HepG2 (cell line): ENCODE results near the gene FAF2. TPM values are rescaled to one million over a fixed set of nuclear protein-coding genes. Genes with fewer than 3 reads are reported as not detected.

Experiments
- HNRNPLL ChIP-seq: fragments of 200-400 bp; formaldehyde crosslinking; IDR thresholded peaks from 2 replicates; pipeline ENCODE4 v1.6.1; 2017; ENCODE audit warnings: mild to moderate bottlenecking, low read depth, low read length; ENCODE audit not compliant: poor library complexity, severe bottlenecking
- KDM2A ChIP-seq: sonication (generic); formaldehyde crosslinking; IDR thresholded peaks from 2 replicates; pipeline ENCODE4 v1.4.0; 2020; ENCODE audit warnings: low read depth, missing genetic modification reagents, borderline replicate concordance
- KDM3A ChIP-seq: IDR thresholded peaks from 2 replicates; pipeline ENCODE4 v1.6.1; 2018; ENCODE audit warnings: low read depth, missing compliant biosample characterization
- SPEN ChIP-seq: sonication (generic); formaldehyde crosslinking; IDR thresholded peaks from 2 replicates; pipeline ENCODE4 v1.5.1; 2020; ENCODE audit warnings: low read depth, mild to moderate bottlenecking, missing genetic modification reagents
- SUZ12 ChIP-seq: fragments of 150-350 bp; IDR thresholded peaks from 2 replicates; pipeline ENCODE4 v1.6.1; 2014; ENCODE audit warnings: low read depth, low read length
- ZNF20 ChIP-seq: sonication (generic); formaldehyde crosslinking; IDR thresholded peaks from 2 replicates; pipeline ENCODE4 v1.4.0; 2020; ENCODE audit warnings: mild to moderate bottlenecking, moderate library complexity, missing genetic modification reagents
- ZNF230 ChIP-seq: sonication (generic); formaldehyde crosslinking; IDR thresholded peaks from 2 replicates; pipeline ENCODE4 v1.4.0; 2020; ENCODE audit warnings: mild to moderate bottlenecking, missing genetic modification reagents
- ZNF33A ChIP-seq: sonication (generic); formaldehyde crosslinking; IDR thresholded peaks from 2 replicates; pipeline ENCODE4 v1.5.1; 2020; ENCODE audit warnings: missing genetic modification reagents, mild to moderate bottlenecking, moderate library complexity, borderline replicate concordance
- ZNF546 ChIP-seq: sonication (generic); formaldehyde crosslinking; conservative IDR thresholded peaks from 2 replicates; pipeline ENCODE4 v1.8.1; 2023; ENCODE audit warnings: mild to moderate bottlenecking, missing genetic modification reagents
- ZNF550 ChIP-seq: sonication (generic); formaldehyde crosslinking; IDR thresholded peaks from 2 replicates; pipeline ENCODE4 v1.4.0; 2020; ENCODE audit warnings: mild to moderate bottlenecking, missing genetic modification reagents, borderline replicate concordance
- ZNF768 ChIP-seq: sonication (generic); formaldehyde crosslinking; IDR thresholded peaks from 2 replicates; pipeline ENCODE4 v1.4.0; 2020; ENCODE audit warnings: missing genetic modification reagents
- ZSCAN25 ChIP-seq: sonication (generic); formaldehyde crosslinking; IDR thresholded peaks from 2 replicates; pipeline ENCODE4 v1.8.0; 2022; ENCODE audit warnings: mild to moderate bottlenecking, missing genetic modification reagents
- polyA plus RNA-seq, 8 experiments: library from polyadenylated mRNA; depleted of rRNA in 3 of 8; stranded (reverse) in 7 of 8; unstranded in 1 of 8; fragments of >200 nt; fragmentation: Illumina TruSeq in 4 of 8; extraction: Trizol in 4 of 8; gene quantifications; 2 replicates each; pipeline versions ENCODE4 v1.2.1 to v1.2.3, GENCODE V29; 2011 to 2016; ENCODE audit warnings: low read depth in 4 of 8, missing spikeins in 1 of 8, mixed read lengths in 1 of 8; ENCODE audit not compliant: insufficient read depth in 1 of 8
- total RNA-seq, 5 experiments: library from RNA; depleted of rRNA; stranded (reverse); fragments of >200 nt; fragmentation: Illumina TruSeq; extraction: Trizol; gene quantifications; 2 replicates each; pipeline ENCODE4 v1.2.3, GENCODE V29; 2016; ENCODE audit warnings: low read depth in 1 of 5
- TF ChIP-seq, protein P1 (sequence below): sonication (generic); formaldehyde crosslinking; IDR thresholded peaks from 2 replicates; pipeline ENCODE4 v1.5.0; 2020; ENCODE audit warnings: mild to moderate bottlenecking, missing genetic modification reagents, borderline replicate concordance
- TF ChIP-seq, protein P2 (sequence below): sonication (generic); formaldehyde crosslinking; IDR thresholded peaks from 2 replicates; pipeline ENCODE4 v1.4.0; 2020; ENCODE audit warnings: mild to moderate bottlenecking, missing genetic modification reagents, borderline replicate concordance
- TF ChIP-seq, protein P3 (sequence below): sonication (generic); formaldehyde crosslinking; IDR thresholded peaks from 2 replicates; pipeline ENCODE4 v1.5.1; 2020; ENCODE audit warnings: missing genetic modification reagents, mild to moderate bottlenecking, borderline replicate concordance
- TF ChIP-seq, protein P4 (sequence below): sonication (generic); formaldehyde crosslinking; IDR thresholded peaks from 2 replicates; pipeline ENCODE4; 2020; ENCODE audit warnings: missing genetic modification reagents, mild to moderate bottlenecking, borderline replicate concordance
- TF ChIP-seq, protein P5 (sequence below): sonication (generic); formaldehyde crosslinking; IDR thresholded peaks from 2 replicates; pipeline ENCODE4 v1.4.0; 2020; ENCODE audit warnings: missing genetic modification reagents

FAF2 gene
- total and polyA plus RNA-seq, 2 of the 13 experiments (the other 11 are each of a cell fraction or from before 2014, with no cell fraction given): 27.8 to 34.3 TPM

DNA sequence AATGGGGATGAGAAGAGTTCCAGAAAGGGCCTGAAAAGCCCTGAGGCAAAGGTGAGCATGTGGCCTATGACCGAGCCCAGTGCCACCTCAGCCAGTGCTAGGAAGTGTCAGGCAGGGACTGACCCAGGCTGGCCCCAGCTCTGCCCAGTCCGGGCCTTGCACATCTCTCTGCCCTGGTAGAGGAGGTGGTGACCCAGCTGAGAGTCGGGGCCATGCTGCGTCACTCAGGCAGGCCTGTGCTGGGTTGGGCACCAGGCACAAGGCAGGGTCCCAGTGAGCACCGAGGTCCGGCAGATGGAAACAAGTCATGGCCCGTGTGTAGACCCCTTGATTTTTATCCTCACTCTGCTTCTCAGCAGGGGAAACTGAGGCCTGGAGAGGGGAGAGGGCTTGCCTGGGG lies 101.7 kb downstream of the FAF2 start (continued):
- TF ChIP-seq, protein P1, sequence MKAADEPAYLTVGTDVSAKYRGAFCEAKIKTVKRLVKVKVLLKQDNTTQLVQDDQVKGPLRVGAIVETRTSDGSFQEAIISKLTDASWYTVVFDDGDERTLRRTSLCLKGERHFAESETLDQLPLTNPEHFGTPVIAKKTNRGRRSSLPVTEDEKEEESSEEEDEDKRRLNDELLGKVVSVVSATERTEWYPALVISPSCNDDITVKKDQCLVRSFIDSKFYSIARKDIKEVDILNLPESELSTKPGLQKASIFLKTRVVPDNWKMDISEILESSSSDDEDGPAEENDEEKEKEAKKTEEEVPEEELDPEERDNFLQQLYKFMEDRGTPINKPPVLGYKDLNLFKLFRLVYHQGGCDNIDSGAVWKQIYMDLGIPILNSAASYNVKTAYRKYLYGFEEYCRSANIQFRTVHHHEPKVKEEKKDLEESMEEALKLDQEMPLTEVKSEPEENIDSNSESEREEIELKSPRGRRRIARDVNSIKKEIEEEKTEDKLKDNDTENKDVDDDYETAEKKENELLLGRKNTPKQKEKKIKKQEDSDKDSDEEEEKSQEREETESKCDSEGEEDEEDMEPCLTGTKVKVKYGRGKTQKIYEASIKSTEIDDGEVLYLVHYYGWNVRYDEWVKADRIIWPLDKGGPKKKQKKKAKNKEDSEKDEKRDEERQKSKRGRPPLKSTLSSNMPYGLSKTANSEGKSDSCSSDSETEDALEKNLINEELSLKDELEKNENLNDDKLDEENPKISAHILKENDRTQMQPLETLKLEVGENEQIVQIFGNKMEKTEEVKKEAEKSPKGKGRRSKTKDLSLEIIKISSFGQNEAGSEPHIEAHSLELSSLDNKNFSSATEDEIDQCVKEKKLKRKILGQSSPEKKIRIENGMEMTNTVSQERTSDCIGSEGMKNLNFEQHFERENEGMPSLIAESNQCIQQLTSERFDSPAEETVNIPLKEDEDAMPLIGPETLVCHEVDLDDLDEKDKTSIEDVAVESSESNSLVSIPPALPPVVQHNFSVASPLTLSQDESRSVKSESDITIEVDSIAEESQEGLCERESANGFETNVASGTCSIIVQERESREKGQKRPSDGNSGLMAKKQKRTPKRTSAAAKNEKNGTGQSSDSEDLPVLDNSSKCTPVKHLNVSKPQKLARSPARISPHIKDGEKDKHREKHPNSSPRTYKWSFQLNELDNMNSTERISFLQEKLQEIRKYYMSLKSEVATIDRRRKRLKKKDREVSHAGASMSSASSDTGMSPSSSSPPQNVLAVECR (CRISPR knock-in tag): no peak
- TF ChIP-seq KDM2A (CRISPR knock-in tag) (peak; percentile 11; the same call in 1 of the 2 replicates), SUZ12 (no peak), ZNF550 (CRISPR knock-in tag) (no peak), ZNF230 (CRISPR knock-in tag) (no peak), ZNF768 (CRISPR knock-in tag) (no peak), ZNF546 (CRISPR knock-in tag) (0 out of 2 replicates have a peak, but pooled peaks have one; percentile 33), HNRNPLL (peak; percentile 17), ZNF33A (CRISPR knock-in tag) (no peak), ZSCAN25 (CRISPR knock-in tag) (peak; percentile 35; the same call in 1 of the 2 replicates), ZNF20 (no peak), SPEN (0 out of 2 replicates have a peak, but pooled peaks have one; percentile 17), KDM3A (CRISPR knock-in tag) (no peak)
- TF ChIP-seq, protein P2, sequence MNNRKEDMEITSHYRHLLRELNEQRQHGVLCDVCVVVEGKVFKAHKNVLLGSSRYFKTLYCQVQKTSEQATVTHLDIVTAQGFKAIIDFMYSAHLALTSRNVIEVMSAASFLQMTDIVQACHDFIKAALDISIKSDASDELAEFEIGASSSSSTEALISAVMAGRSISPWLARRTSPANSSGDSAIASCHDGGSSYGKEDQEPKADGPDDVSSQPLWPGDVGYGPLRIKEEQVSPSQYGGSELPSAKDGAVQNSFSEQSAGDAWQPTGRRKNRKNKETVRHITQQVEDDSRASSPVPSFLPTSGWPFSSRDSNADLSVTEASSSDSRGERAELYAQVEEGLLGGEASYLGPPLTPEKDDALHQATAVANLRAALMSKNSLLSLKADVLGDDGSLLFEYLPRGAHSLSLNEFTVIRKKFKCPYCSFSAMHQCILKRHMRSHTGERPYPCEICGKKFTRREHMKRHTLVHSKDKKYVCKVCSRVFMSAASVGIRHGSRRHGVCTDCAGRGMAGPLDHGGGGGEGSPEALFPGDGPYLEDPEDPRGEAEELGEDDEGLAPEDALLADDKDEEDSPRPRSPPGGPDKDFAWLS (CRISPR knock-in tag): no peak
- TF ChIP-seq, protein P3, sequence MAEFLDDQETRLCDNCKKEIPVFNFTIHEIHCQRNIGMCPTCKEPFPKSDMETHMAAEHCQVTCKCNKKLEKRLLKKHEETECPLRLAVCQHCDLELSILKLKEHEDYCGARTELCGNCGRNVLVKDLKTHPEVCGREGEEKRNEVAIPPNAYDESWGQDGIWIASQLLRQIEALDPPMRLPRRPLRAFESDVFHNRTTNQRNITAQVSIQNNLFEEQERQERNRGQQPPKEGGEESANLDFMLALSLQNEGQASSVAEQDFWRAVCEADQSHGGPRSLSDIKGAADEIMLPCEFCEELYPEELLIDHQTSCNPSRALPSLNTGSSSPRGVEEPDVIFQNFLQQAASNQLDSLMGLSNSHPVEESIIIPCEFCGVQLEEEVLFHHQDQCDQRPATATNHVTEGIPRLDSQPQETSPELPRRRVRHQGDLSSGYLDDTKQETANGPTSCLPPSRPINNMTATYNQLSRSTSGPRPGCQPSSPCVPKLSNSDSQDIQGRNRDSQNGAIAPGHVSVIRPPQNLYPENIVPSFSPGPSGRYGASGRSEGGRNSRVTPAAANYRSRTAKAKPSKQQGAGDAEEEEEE: no peak
- TF ChIP-seq, protein P4, sequence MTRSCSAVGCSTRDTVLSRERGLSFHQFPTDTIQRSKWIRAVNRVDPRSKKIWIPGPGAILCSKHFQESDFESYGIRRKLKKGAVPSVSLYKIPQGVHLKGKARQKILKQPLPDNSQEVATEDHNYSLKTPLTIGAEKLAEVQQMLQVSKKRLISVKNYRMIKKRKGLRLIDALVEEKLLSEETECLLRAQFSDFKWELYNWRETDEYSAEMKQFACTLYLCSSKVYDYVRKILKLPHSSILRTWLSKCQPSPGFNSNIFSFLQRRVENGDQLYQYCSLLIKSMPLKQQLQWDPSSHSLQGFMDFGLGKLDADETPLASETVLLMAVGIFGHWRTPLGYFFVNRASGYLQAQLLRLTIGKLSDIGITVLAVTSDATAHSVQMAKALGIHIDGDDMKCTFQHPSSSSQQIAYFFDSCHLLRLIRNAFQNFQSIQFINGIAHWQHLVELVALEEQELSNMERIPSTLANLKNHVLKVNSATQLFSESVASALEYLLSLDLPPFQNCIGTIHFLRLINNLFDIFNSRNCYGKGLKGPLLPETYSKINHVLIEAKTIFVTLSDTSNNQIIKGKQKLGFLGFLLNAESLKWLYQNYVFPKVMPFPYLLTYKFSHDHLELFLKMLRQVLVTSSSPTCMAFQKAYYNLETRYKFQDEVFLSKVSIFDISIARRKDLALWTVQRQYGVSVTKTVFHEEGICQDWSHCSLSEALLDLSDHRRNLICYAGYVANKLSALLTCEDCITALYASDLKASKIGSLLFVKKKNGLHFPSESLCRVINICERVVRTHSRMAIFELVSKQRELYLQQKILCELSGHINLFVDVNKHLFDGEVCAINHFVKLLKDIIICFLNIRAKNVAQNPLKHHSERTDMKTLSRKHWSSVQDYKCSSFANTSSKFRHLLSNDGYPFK (CRISPR knock-in tag): no peak
- TF ChIP-seq, protein P5, sequence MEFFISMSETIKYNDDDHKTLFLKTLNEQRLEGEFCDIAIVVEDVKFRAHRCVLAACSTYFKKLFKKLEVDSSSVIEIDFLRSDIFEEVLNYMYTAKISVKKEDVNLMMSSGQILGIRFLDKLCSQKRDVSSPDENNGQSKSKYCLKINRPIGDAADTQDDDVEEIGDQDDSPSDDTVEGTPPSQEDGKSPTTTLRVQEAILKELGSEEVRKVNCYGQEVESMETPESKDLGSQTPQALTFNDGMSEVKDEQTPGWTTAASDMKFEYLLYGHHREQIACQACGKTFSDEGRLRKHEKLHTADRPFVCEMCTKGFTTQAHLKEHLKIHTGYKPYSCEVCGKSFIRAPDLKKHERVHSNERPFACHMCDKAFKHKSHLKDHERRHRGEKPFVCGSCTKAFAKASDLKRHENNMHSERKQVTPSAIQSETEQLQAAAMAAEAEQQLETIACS (CRISPR knock-in tag): no peak
